GM12878 (cell line): ENCODE data around the gene PDZK1IP1. TPM values are rescaled to one million over a fixed set of nuclear protein-coding genes. Genes with fewer than 3 reads are reported as not detected.
A peak's percentile ranks its signal among the peaks of the same experiment; 100 is the strongest.

ENCODE experiments used
- ATAC-seq: fragments of 200-7000 bp; cut with Tn5 transposase; 3 replicates; pipeline ENCODE4 v1.9.1; 2020; ENCODE audit warnings: mild to moderate bottlenecking, moderate library complexity
- BruUV-seq: library from RNA; stranded (reverse); fragments of 400-500 nt; replicated peaks from 2 replicates; lab custom pipeline; 2021; lab: Mats Ljungman, UMichigan
- CTCF ChIA-PET: fragments of 300-600 bp; sonication (Branson Sonifier 250); formaldehyde crosslinking; extraction: SDS; loops from one replicate; lab custom pipeline; 2021; ENCODE audit warnings: inconsistent platforms; lab: Yijun Ruan, JAX
- POLR2A ChIA-PET: fragments of 350-600 bp; formaldehyde crosslinking; extraction: SDS; loops from one replicate; lab custom pipeline; 2021; ENCODE audit warnings: inconsistent platforms; lab: Charles Lee
- RAD21 ChIA-PET: fragments of 300-600 bp; sonication (Branson Sonifier 250); formaldehyde crosslinking; loops from one replicate; lab custom pipeline; 2023; ENCODE audit warnings: antibody characterized with exemption; ENCODE audit not compliant: unreplicated experiment; lab: Charles Lee
- SMC1A ChIA-PET: fragments of 300-600 bp; sonication (Branson Sonifier 250); formaldehyde crosslinking; loops from one replicate; lab custom pipeline; 2023; ENCODE audit not compliant: unreplicated experiment, uncharacterized antibody; lab: Charles Lee
- DNase-seq: peaks from one replicate; pipeline ENCODE4 v3.0.0-alpha.2; 2011; ENCODE audit warnings: low read depth, low spot score
- FAIRE-seq: peaks from 3 replicates; lab custom pipeline; 2011; peaks lifted over from hg19 to GRCh38; lab: Jason Lieb, UNC
- H2AFZ ChIP-seq: 2 replicates; pipeline ENCODE4 v1.6.0; 2011; ENCODE audit warnings: low read depth, low read length, control low read depth; ENCODE audit not compliant: control insufficient read depth
- H3K27ac ChIP-seq: 2 replicates; pipeline ENCODE4 v1.5.1; 2011; ENCODE audit warnings: control low read depth; ENCODE audit not compliant: control insufficient read depth, insufficient read depth
- H3K27me3 ChIP-seq, 2 experiments: replicated peaks in 1 of 2; 2 replicates each; pipeline versions ENCODE4 v1.6.0 to v1.6.1; 2011; ENCODE audit warnings: low read length in 1 of 2; ENCODE audit not compliant: control insufficient read depth in 2 of 2, insufficient read depth in 2 of 2
- H3K36me3 ChIP-seq, 2 experiments: 2 replicates each; pipeline ENCODE4 v1.5.1; 2011; ENCODE audit warnings: low read length in 1 of 2; ENCODE audit not compliant: control insufficient read depth in 2 of 2, insufficient read depth in 2 of 2
- H3K4me1 ChIP-seq: 2 replicates; pipeline ENCODE4 v1.6.1; 2011; ENCODE audit warnings: mild to moderate bottlenecking, low read length, moderate library complexity, mixed read lengths; ENCODE audit not compliant: control insufficient read depth, insufficient read depth
- H3K4me2 ChIP-seq: 2 replicates; pipeline ENCODE4 v1.6.0; 2011; ENCODE audit warnings: control low read depth; ENCODE audit not compliant: control insufficient read depth, insufficient read depth
- H3K4me3 ChIP-seq: fragments of 200-600 bp; sonication (generic); 2 replicates; pipeline ENCODE4 v1.5.1; 2016
- H3K79me2 ChIP-seq: 2 replicates; pipeline ENCODE4 v1.6.0; 2011; ENCODE audit warnings: low read length; ENCODE audit not compliant: control insufficient read depth, insufficient read depth
- H3K9ac ChIP-seq: 2 replicates; pipeline ENCODE4 v1.8.0; 2011; ENCODE audit warnings: low read length, control low read depth, mixed read lengths; ENCODE audit not compliant: control insufficient read depth, insufficient read depth
- H3K9me3 ChIP-seq: replicated peaks from 3 replicates; pipeline ENCODE4 v1.5.1; 2011; ENCODE audit warnings: mild to moderate bottlenecking, low read length; ENCODE audit not compliant: control insufficient read depth, insufficient read depth
- H4K20me1 ChIP-seq: 2 replicates; pipeline ENCODE4 v1.6.0; 2011; ENCODE audit not compliant: control insufficient read depth, insufficient read depth
- BCL3 ChIP-seq: IDR thresholded peaks from 2 replicates; pipeline ENCODE4 v1.6.1; 2011; ENCODE audit warnings: borderline replicate concordance, low read depth, mild to moderate bottlenecking, moderate library complexity, low read length; ENCODE audit not compliant: insufficient read depth, poor library complexity, severe bottlenecking
- CBFB ChIP-seq: IDR thresholded peaks from 2 replicates; pipeline ENCODE4 v1.6.1; 2016; ENCODE audit warnings: antibody characterized with exemption, low read depth
- CBX3 ChIP-seq: fragments of 200-600 bp; sonication (generic); IDR thresholded peaks from 2 replicates; pipeline ENCODE4 v1.6.1; 2016; ENCODE audit warnings: low read depth, borderline replicate concordance
- IKZF1 ChIP-seq: fragments of 450-650 bp; conservative IDR thresholded peaks from 2 replicates; pipeline ENCODE4 v1.6.1; 2017; ENCODE audit warnings: antibody characterized with exemption, mild to moderate bottlenecking
- MTA2 ChIP-seq: fragments of 450-650 bp; IDR thresholded peaks from 2 replicates; pipeline ENCODE4 v1.6.1; 2016; ENCODE audit warnings: low read depth, mild to moderate bottlenecking, moderate library complexity
- MXI1 ChIP-seq: fragments of 150-350 bp; IDR thresholded peaks from 2 replicates; pipeline ENCODE4 v1.6.1; 2011; ENCODE audit warnings: low read depth, mild to moderate bottlenecking, inconsistent platforms, low read length, improper control_type of control experiment
- NBN ChIP-seq: fragments of 450-650 bp; IDR thresholded peaks from 2 replicates; pipeline ENCODE4 v1.6.1; 2016
- NFYA ChIP-seq: IDR thresholded peaks from 2 replicates; pipeline ENCODE4 v1.6.1; 2011; ENCODE audit warnings: low read depth, mild to moderate bottlenecking, low read length, improper control_type of control experiment, borderline replicate concordance
- NR2C1 ChIP-seq: fragments of 450-650 bp; IDR thresholded peaks from 2 replicates; pipeline ENCODE4 v1.6.1; 2017; ENCODE audit warnings: antibody characterized with exemption, mild to moderate bottlenecking, moderate library complexity
- POLR2A ChIP-seq: IDR thresholded peaks from 2 replicates; pipeline ENCODE4 v1.6.1; 2011; ENCODE audit warnings: low read depth, mild to moderate bottlenecking, low read length
- SMARCA5 ChIP-seq: fragments of 450-650 bp; IDR thresholded peaks from 2 replicates; pipeline ENCODE4 v1.6.1; 2017; ENCODE audit warnings: mild to moderate bottlenecking
- SPI1 ChIP-seq: IDR thresholded peaks from 2 replicates; pipeline ENCODE4 v1.6.1; 2011; ENCODE audit warnings: low read depth, mild to moderate bottlenecking, low read length, moderate library complexity, borderline replicate concordance; ENCODE audit not compliant: insufficient read depth
- TCF3 ChIP-seq: IDR thresholded peaks from 2 replicates; pipeline ENCODE4 v1.6.1; 2012; ENCODE audit warnings: low read depth, mild to moderate bottlenecking, low read length, borderline replicate concordance; ENCODE audit not compliant: insufficient read depth
- YY1 ChIP-seq: IDR thresholded peaks from 2 replicates; pipeline ENCODE4 v1.6.1; 2011; ENCODE audit warnings: low read depth, mild to moderate bottlenecking, low read length
- WGBS: methylation state at CpG from one replicate; pipeline ENCODE4 v1.1.6; 2016; ENCODE audit warnings: low lambda C conversion rate; ENCODE audit not compliant: insufficient replicate concordance, insufficient coverage; ENCODE audit errors: missing lambda C conversion rate; 5-methylcytosine and 5-hydroxymethylcytosine counted together
- in situ Hi-C: fragments of 300-500 bp; cut with MboI; formaldehyde crosslinking; loops from 9 replicates; pipeline ENCODE4 v1.14.3; 2018; ENCODE audit warnings: mixed read lengths
- intact Hi-C: fragments of 100-400 bp; cut with micrococcal nuclease; formaldehyde crosslinking; loops from one replicate; pipeline ENCODE4 v1.14.2; 2022; ENCODE audit not compliant: unreplicated experiment
- polyA plus RNA-seq, 11 experiments: library from polyadenylated mRNA; depleted of rRNA in 4 of 11; unstranded in 6 of 11; stranded (reverse) in 5 of 11; fragments of >200 nt; fragmentation: Nextera tagmentation in 4 of 11; fragmentation: Illumina TruSeq in 1 of 11; extraction: Ambion mirVana in 4 of 11; extraction: Trizol in 1 of 11; gene quantifications; 1 replicate in 1 of 11; 2 replicates in 10 of 11; pipeline versions ENCODE4 v1.2.1 to v1.2.3, GENCODE V29; 2011 to 2016; ENCODE audit warnings: inconsistent platforms in 2 of 11, missing spikeins in 2 of 11, low read depth in 1 of 11
- total RNA-seq, 4 experiments: library from RNA; depleted of rRNA in 3 of 4; stranded (reverse); fragments of >200 nt in 3 of 4; fragmentation: Illumina TruSeq in 1 of 4; extraction: Trizol in 1 of 4; gene quantifications; 2 replicates each; pipeline versions ENCODE4 v1.2.1 to v1.2.3, GENCODE V29; 2013 to 2021
- TF ChIP-seq, protein P1 (sequence below): IDR thresholded peaks from 2 replicates; pipeline ENCODE4 v1.6.1; 2011; ENCODE audit warnings: low read depth, mild to moderate bottlenecking, low read length, moderate library complexity, borderline replicate concordance; ENCODE audit errors: extremely low read depth
- TF ChIP-seq, protein P2 (sequence below), 3 experiments: IDR thresholded peaks in 2 of 3; conservative IDR thresholded peaks in 1 of 3; 2 replicates each; pipeline ENCODE4 v1.5.1; 2011; ENCODE audit warnings: low read depth in 3 of 3, low read length in 3 of 3, mild to moderate bottlenecking in 3 of 3, control low read depth in 2 of 3, moderate library complexity in 2 of 3, inconsistent platforms in 1 of 3, mixed read lengths in 1 of 3; ENCODE audit not compliant: control insufficient read depth in 2 of 3, insufficient read depth in 1 of 3; ENCODE audit errors: extremely low read depth in 1 of 3

The PDZK1IP1 gene
- total and polyA plus RNA-seq, 10 of the 15 experiments (the other 5 are each of a cell fraction or from before 2014, with no cell fraction given) = not detected

GRCh38 chr1:47179017-47179987 is 10.5 kb downstream of the PDZK1IP1 start:
- BruUV-seq = no TSS peak
- in situ Hi-C loops (no loop called here), intact Hi-C loops (loop anchor here (1.0 to 10.0 kb wide), 5 partner anchors 84 to 547 kb away; partner anchors contain the start of gene FOXD2)
- Histone ChIP-seq H3K27me3 (no peaks in the 10 kb centered on the region), H3K4me2 (peak overlapping the region; percentile 72), H4K20me1 (no peaks in the 10 kb centered on the region), H3K9ac (peak overlapping the region; percentile 47; the same call in 1 of the 2 replicates), H3K79me2 (no peaks in the 10 kb centered on the region), H2AFZ (peak overlapping the region; percentile 84), H3K9me3 (no peaks in the 10 kb centered on the region), H3K4me3 (peak overlapping the region; percentile 60; the same call in 1 of the 2 replicates), H3K4me1 (peaks cover 3% of the 10 kb centered on the region; the same call in 1 of the 2 replicates), H3K27ac (no peak overlapping the region), H3K36me3 (no peaks in the 10 kb centered on the region)
- CTCF ChIA-PET = interaction anchor here (0.6 to 6.1 kb wide), 38 partner anchors 9 to 1136 kb away, joined by 3 to 71 read pairs (median 4); partner anchors contain the start of genes FOXD2, PDZK1IP1 and STIL
- ATAC-seq (peak; percentile 92), FAIRE-seq (peak; percentile 97), DNase-seq (peak; percentile 60)
- POLR2A ChIA-PET = interaction anchor here (0.7 kb wide), 1 partner anchor 64 kb away, joined by 4 read pairs; no protein-coding TSS in a partner anchor
- WGBS = 10% methylated on average over 27 of the region's 30 CpGs
- SMC1A ChIA-PET = interaction anchor here (1.0 to 2.7 kb wide), 6 partner anchors 11 to 170 kb away, joined by 3 to 20 read pairs (median 4); no protein-coding TSS in a partner anchor
- RAD21 ChIA-PET = interaction anchor here (0.7 to 2.3 kb wide), 12 partner anchors 11 to 530 kb away, joined by 3 to 19 read pairs (median 4); partner anchors contain the start of genes FOXD2 and PDZK1IP1
- peak; percentile 64 for TF ChIP-seq IKZF1
- TF ChIP-seq BCL3 = no peak
- peak; percentile 76; the same call in 1 of the 2 replicates for TF ChIP-seq SMARCA5
- TF ChIP-seq NFYA = no peak
- no peak for TF ChIP-seq MTA2
- no peak for TF ChIP-seq MXI1
- TF ChIP-seq SPI1 = 0 out of 2 replicates have a peak, but pooled peaks have one; percentile 3
- peak; percentile 60 for TF ChIP-seq YY1
- no peak for TF ChIP-seq TCF3
- TF ChIP-seq NBN = peak; percentile 60; the same call in 1 of the 2 replicates
- TF ChIP-seq CBFB = no peak
- TF ChIP-seq, protein P1, sequence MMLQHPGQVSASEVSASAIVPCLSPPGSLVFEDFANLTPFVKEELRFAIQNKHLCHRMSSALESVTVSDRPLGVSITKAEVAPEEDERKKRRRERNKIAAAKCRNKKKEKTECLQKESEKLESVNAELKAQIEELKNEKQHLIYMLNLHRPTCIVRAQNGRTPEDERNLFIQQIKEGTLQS = peak; percentile 67; the same call in 1 of the 2 replicates
- TF ChIP-seq, protein P2, sequence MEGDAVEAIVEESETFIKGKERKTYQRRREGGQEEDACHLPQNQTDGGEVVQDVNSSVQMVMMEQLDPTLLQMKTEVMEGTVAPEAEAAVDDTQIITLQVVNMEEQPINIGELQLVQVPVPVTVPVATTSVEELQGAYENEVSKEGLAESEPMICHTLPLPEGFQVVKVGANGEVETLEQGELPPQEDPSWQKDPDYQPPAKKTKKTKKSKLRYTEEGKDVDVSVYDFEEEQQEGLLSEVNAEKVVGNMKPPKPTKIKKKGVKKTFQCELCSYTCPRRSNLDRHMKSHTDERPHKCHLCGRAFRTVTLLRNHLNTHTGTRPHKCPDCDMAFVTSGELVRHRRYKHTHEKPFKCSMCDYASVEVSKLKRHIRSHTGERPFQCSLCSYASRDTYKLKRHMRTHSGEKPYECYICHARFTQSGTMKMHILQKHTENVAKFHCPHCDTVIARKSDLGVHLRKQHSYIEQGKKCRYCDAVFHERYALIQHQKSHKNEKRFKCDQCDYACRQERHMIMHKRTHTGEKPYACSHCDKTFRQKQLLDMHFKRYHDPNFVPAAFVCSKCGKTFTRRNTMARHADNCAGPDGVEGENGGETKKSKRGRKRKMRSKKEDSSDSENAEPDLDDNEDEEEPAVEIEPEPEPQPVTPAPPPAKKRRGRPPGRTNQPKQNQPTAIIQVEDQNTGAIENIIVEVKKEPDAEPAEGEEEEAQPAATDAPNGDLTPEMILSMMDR (IDR thresholded peaks at IDR 0.05 in 2 of 3, conservative IDR thresholded peaks at IDR 0.05 in 1 of 3; ENCODE audit: control insufficient read depth in 2 of 3, extremely low read depth in 1 of 3, insufficient read depth in 1 of 3, low read depth in 3 of 3, low read length in 3 of 3) = peak; percentile 93 to 97 (median 95); a peak in 5 of 6 replicates
- peak; percentile 33; the same call in 1 of the 2 replicates for TF ChIP-seq NR2C1
- peak; percentile 61 for TF ChIP-seq POLR2A
- TF ChIP-seq CBX3 = no peak
